GM12892 (cell line): ENCODE results near the gene STARD4.
A peak's percentile ranks its signal among the peaks of the same experiment; 100 is the strongest.

Experiments used
- DNase-seq: peaks from one replicate; pipeline ENCODE4 v3.0.0; 2011; ENCODE audit not compliant: insufficient read length
- FAIRE-seq: peaks from 2 replicates; lab custom pipeline; 2011; peaks lifted over from hg19 to GRCh38; lab: Jason Lieb, UNC
- POLR2A ChIP-seq: IDR thresholded peaks from 2 replicates; pipeline ENCODE4 v1.6.1; 2011; ENCODE audit warnings: low read depth, low read length, control low read depth
- POLR2AphosphoS5 ChIP-seq: IDR thresholded peaks from 2 replicates; pipeline ENCODE4 v1.6.1; 2011; ENCODE audit warnings: low read depth, low read length, control low read depth
- TAF1 ChIP-seq: IDR thresholded peaks from 2 replicates; pipeline ENCODE4 v1.6.1; 2011; ENCODE audit warnings: low read depth, mild to moderate bottlenecking, control low read depth, low read length, borderline replicate concordance

The STARD4 gene

DNA sequence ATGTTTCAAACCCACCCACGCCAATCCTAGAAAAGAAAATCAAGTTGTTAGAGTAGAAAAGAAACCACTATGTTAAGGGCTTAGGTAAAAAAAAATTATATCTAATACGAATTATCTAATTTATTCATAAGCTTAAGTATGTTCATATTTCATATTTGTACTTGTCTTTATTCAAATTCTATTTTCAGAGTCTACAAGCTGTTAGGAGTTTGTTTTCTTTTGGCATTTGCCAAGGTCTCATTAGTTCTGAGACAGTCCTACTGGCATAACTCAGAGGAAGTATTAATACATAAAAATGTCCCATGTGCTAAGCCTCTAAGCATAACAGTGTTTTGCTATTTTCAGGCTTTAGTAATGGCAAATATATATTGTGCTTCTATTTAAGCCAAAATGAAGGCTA is 57.6 kb downstream of the STARD4 start:
- DNase-seq (no peak), FAIRE-seq (no peak)
- TF ChIP-seq POLR2A = no peak
- TF ChIP-seq POLR2AphosphoS5 = no peak
- no peak for TF ChIP-seq TAF1

DNA sequence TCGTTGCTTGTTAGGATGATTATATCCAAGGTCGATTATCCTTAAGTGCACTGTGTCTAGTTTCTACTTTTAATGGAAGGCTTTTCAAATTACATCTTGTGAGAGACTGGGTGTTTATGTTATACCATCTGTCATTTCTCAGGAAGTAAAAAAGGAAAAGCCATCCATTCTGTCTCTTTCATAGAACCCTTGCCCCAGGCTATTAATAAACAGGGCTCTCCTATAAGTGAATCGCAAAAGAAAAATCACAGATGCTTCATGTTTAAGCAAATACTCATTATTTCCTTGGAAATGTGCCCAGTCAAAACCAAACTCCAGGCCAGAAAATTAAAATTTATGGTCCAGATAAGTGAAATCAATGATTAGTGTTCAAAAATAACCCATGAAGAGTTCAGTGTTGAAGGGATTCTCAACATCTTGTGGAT is 58.1 kb downstream of the STARD4 start:
- no peak for DNase-seq
- no peak for FAIRE-seq
- no peak for TF ChIP-seq TAF1
- TF ChIP-seq POLR2A = no peak
- TF ChIP-seq POLR2AphosphoS5 = no peak

DNA sequence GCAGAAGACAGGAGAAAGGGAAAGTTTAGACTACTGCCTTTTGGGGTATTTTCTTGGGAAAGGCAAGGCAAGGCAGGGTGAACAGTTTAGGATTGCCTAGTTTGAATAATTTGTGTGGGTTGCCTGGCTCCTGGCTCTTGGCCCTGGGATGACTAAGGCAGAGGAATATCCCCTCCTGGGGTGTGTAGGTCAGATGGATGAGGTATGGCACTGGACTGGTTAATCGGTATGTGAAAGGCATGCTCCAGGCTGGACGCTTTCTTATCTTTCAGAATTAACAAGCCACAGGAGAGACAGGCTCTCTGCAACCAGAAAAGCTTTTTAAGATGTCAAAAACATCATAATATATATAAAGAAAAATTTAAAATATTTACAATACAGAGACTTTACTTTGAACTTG is 58.6 kb downstream of the STARD4 start:
- no peak for TF ChIP-seq POLR2AphosphoS5
- no peak for FAIRE-seq
- DNase-seq = no peak

DNA sequence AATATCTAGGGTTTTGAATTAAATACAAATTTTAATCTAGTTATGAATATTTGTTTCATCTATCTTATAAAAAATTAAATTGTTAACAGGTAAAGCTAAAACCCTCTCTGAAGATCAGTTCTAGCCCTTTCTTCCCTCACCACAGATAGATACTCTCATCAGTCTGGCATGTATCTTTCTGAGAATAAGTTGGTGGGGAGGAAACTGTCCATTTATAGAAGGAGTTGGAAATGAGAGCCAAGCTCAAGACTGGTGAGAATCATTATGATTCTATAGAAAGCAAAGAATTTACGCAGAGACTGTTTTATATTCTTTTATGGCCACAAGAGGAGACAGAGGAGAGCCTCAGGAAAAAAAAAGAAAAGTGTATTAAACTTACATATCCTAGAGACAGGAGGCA is 59.0 kb downstream of the STARD4 start:
- TF ChIP-seq POLR2A (no peak), TAF1 (no peak), POLR2AphosphoS5 (no peak)
- FAIRE-seq (no peak), DNase-seq (no peak)

DNA sequence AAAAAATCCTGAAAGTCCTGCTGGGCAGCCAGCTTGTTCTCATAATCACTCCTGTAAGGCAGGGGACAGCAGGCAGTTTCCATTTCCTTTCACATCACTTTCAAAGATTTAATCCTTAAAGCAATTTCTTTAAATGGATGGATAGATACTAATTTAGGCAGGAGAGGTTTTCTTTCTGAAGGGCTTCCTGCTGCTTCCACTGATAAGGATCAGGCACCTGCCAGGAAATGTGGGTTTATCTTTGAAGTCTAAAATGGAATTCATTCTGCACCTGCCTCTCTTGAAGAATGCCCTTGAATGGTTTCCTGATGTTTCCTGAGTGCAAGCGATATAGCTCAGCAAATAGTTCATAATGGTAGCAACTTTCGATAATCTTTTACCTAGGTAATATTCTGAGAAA is 64.5 kb downstream of the STARD4 start:
- no peak for FAIRE-seq
- TF ChIP-seq POLR2AphosphoS5 = no peak
- TF ChIP-seq POLR2A = no peak
- TF ChIP-seq TAF1 = no peak
- no peak for DNase-seq

DNA sequence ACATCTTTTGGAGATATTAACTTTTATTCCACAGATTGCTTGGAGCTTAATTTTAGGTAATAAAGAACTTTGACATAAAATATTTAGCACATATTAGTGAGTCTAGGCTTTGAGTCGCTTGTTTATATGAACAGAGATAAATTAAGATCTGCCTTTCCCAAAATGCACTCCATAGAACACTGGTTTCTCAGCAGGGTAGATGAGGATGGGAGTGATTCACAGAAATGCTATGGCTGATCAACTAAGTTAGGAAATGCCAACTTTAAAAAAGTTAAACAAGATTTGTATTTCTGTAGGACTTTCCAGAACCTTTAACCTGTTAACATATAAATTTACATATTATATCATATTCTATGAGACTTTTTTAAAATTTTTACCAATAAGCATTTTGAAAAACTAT is 65.2 kb downstream of the STARD4 start:
- DNase-seq = no peak
- TF ChIP-seq POLR2AphosphoS5 (no peak), TAF1 (no peak), POLR2A (no peak)
- peak; percentile 14 for FAIRE-seq
